Adrenal gland (tissue), 12 donors: Measurements from ENCODE around the gene PDCD10. TPM values are rescaled to one million over a fixed set of nuclear protein-coding genes. Genes with fewer than 3 reads are reported as not detected.

Experiments used
- DNase-seq, 7 donors: peaks; one replicate each; pipeline ENCODE4 v3.0.0-alpha.2; 2019 to 2020
- H3K27ac ChIP-seq, 5 donors: fragments of 200-600 bp; sonication (generic) in 4 of 5; 1 replicate in 3 of 5; 2 replicates in 2 of 5; pipeline versions ENCODE4 v1.5.1 to v1.8.0; 2016 to 2020; ENCODE audit warnings: mild to moderate bottlenecking in 1 of 5
- H3K27me3 ChIP-seq: fragments of 200-600 bp; 2 replicates; pipeline ENCODE4 v1.8.0; 2021
- H3K36me3 ChIP-seq, 2 donors: fragments of 200-600 bp; replicated peaks in 1 of 2; 1 replicate in 1 of 2; 2 replicates in 1 of 2; pipeline versions ENCODE4 v1.5.1 to v1.8.0; 2018 to 2022
- H3K4me1 ChIP-seq, 2 donors: fragments of 200-600 bp; replicated peaks in 1 of 2; 1 replicate in 1 of 2; 2 replicates in 1 of 2; pipeline versions ENCODE4 v1.5.1 to v1.8.0; 2018 to 2021
- H3K4me3 ChIP-seq, 4 donors: fragments of 200-600 bp; sonication (generic) in 3 of 4; one replicate each; pipeline ENCODE4 v1.5.1; 2016 to 2018
- H3K9me3 ChIP-seq, 3 donors: fragments of 200-600 bp; sonication (generic) in 1 of 3; replicated peaks in 1 of 3; 1 replicate in 2 of 3; 2 replicates in 1 of 3; pipeline versions ENCODE4 v1.5.1 to v1.8.0; 2016 to 2021
- POLR2A ChIP-seq, 2 donors: fragments of 450-650 bp; IDR thresholded peaks; one replicate each; pipeline ENCODE4 v1.6.1; 2017; ENCODE audit warnings: antibody characterized with exemption in 2 of 2, mild to moderate bottlenecking in 2 of 2, moderate library complexity in 1 of 2
- WGBS, 4 donors: extraction: QIAGEN DNeasy Blood & Tissue Kit in 2 of 4; methylation state at CpG; one replicate each; pipeline versions ENCODE4 v1.1.5 to v1.1.7; 2013 to 2017; 5-methylcytosine and 5-hydroxymethylcytosine counted together
- intact Hi-C, 2 donors: fragments of 100-400 bp; cut with DNase I; formaldehyde crosslinking; loops; one replicate each; pipeline versions ENCODE4 v1.14.1 to v1.15.0; 2022 to 2023
- polyA plus RNA-seq, 3 donors: library from polyadenylated mRNA; stranded (reverse); fragments of 200-250 nt in 2 of 3; fragments of 350-450 nt in 1 of 3; fragmentation: Illumina TruSeq in 1 of 3; extraction: RNeasy Lipid Tissue Mini Kit (QIAGEN cat#74804) in 1 of 3; gene quantifications; one replicate each; pipeline ENCODE4 v1.2.3, GENCODE V29; 2013 to 2014
- total RNA-seq, 9 donors: library from RNA; depleted of rRNA in 4 of 9; stranded (reverse); fragments of >200 nt in 4 of 9; fragments of 120-200 nt in 1 of 9; fragmentation: NEBNext Ultra II Directional in 1 of 9; extraction: Animal tissue kit (Norgen Biotek cat#: 25700) in 1 of 9; gene quantifications; one replicate each; pipeline versions ENCODE4 v1.1.0 to v1.2.4, GENCODE V29; 2013 to 2023
- TF ChIP-seq, protein P1 (sequence below), 6 experiments: fragments of 450-650 bp in 4 of 6; fragments of 200-600 bp in 2 of 6; sonication (generic) in 1 of 6; IDR thresholded peaks; 1 replicate in 5 of 6; 2 replicates in 1 of 6; pipeline versions ENCODE4 v1.5.1 to v1.8.0; 2016 to 2021; ENCODE audit warnings: antibody characterized with exemption in 6 of 6, mild to moderate bottlenecking in 2 of 6, moderate library complexity in 1 of 6
- donor health status: healthy with polysubstance abuse.
- donor health status: Bipolar disorder and iron deficiency.
- donor health status: DM: yes; HTN: yes; CAD: no.
- donor health status: DM: no; HTN: no; CAD: no.
- donor health status: DM: no; HTN: no; CAD: no.
- donor health status: DM: yes; HTN: yes; CAD: no.

PDCD10 gene
- total and polyA plus RNA-seq, 12 donors = 11.6 to 146 (median 41.6) TPM

DNA sequence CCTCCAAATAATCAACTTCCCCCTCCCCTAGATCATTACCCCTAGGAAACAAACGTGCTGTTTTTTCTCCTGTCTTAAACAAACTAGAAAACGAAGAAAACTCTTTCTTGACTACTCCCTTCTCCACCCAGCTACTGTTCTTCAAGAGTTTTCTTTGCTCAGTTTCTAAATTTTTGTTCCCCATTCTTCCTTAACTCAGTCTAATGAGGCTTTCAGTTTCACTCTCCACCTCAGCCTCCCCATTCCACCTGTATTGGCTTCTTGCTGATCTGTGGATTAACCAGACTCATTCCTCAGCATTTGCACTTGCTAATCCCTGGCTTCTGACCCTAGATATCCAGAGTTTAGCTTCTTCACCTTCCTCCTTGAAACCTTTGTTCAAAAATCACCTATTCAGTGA lies 27.6 kb upstream of the PDCD10 start:
- intact Hi-C loops = no loop called here
- Histone ChIP-seq H3K27me3 (no peaks in the 10 kb centered on the region), H3K4me3 (no peak overlapping the region), H3K4me1 (no peaks in the 10 kb centered on the region), H3K27ac (no peak overlapping the region), H3K36me3 (no peaks in the 10 kb centered on the region), H3K9me3 (no peaks in the 10 kb centered on the region)
- 35 to 46% (median 42%) methylated on average over 2 of the region's 2 CpGs for WGBS, 4 donors
- TF ChIP-seq POLR2A (IDR thresholded peaks at IDR 0.05) = no peak
- TF ChIP-seq, protein P1, sequence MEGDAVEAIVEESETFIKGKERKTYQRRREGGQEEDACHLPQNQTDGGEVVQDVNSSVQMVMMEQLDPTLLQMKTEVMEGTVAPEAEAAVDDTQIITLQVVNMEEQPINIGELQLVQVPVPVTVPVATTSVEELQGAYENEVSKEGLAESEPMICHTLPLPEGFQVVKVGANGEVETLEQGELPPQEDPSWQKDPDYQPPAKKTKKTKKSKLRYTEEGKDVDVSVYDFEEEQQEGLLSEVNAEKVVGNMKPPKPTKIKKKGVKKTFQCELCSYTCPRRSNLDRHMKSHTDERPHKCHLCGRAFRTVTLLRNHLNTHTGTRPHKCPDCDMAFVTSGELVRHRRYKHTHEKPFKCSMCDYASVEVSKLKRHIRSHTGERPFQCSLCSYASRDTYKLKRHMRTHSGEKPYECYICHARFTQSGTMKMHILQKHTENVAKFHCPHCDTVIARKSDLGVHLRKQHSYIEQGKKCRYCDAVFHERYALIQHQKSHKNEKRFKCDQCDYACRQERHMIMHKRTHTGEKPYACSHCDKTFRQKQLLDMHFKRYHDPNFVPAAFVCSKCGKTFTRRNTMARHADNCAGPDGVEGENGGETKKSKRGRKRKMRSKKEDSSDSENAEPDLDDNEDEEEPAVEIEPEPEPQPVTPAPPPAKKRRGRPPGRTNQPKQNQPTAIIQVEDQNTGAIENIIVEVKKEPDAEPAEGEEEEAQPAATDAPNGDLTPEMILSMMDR (IDR thresholded peaks at IDR 0.05) = no peak
- DNase-seq = no peak

DNA sequence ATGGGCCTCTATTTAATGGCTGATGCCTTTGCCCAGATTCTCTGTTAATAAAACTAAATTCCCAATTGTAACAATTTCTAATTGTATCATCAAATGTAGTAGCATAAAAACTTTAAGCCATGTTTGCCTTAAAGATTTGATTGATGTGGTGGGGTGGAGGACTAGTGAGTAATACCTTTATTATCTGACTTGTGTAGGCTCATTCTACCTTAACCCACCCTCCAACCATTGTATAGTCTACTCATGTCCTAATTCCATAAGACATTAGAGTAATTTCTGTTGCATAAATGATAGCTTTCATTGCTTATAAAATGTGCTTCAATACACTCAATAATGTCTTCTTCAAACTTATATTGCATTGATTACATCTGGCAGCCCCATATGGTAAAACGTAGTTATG lies 26.6 kb upstream of the PDCD10 start:
- no peaks in the 10 kb centered on the region for H3K36me3 ChIP-seq
- H3K4me1 ChIP-seq = no peaks in the 10 kb centered on the region
- no peak overlapping the region for H3K4me3 ChIP-seq
- H3K27ac ChIP-seq = no peak overlapping the region
- H3K9me3 ChIP-seq = no peaks in the 10 kb centered on the region
- DNase-seq = no peak
- H3K27me3 ChIP-seq = no peaks in the 10 kb centered on the region
- intact Hi-C loops = no loop called here
- 61 to 83% (median 73%) methylated on average over 1 of the region's 1 CpG for WGBS, 4 donors
- TF ChIP-seq, protein P1 (IDR thresholded peaks at IDR 0.05) = no peak
- no peak for TF ChIP-seq POLR2A (IDR thresholded peaks at IDR 0.05)

DNA sequence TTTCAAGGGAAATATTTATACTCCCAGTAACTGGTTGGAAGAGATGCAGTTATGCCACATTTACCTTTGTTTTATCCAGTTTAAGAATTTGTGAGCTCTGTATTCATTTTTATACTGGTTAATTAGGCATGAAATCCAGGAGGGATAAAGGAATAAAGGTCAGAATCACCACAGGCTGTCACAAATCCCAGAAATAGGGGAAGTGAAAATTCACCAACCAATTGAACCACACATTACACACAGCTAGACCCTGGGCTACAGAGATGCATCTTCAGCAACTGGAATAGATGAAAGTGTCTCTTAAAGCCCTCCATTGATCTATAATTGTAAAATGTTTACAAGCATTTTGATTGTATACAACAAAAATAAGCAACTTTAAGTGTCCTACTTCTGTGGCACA lies 19.4 kb upstream of the PDCD10 start:
- intact Hi-C loops = no loop called here
- no peak for DNase-seq
- TF ChIP-seq POLR2A (IDR thresholded peaks at IDR 0.05) = no peak
- TF ChIP-seq, protein P1 (IDR thresholded peaks at IDR 0.05) = no peak
- H3K9me3 ChIP-seq = no peaks in the 10 kb centered on the region
- H3K27ac ChIP-seq = no peak overlapping the region
- H3K27me3 ChIP-seq = no peaks in the 10 kb centered on the region
- no peaks in the 10 kb centered on the region for H3K36me3 ChIP-seq
- H3K4me1 ChIP-seq = no peaks in the 10 kb centered on the region
- H3K4me3 ChIP-seq = no peak overlapping the region

DNA sequence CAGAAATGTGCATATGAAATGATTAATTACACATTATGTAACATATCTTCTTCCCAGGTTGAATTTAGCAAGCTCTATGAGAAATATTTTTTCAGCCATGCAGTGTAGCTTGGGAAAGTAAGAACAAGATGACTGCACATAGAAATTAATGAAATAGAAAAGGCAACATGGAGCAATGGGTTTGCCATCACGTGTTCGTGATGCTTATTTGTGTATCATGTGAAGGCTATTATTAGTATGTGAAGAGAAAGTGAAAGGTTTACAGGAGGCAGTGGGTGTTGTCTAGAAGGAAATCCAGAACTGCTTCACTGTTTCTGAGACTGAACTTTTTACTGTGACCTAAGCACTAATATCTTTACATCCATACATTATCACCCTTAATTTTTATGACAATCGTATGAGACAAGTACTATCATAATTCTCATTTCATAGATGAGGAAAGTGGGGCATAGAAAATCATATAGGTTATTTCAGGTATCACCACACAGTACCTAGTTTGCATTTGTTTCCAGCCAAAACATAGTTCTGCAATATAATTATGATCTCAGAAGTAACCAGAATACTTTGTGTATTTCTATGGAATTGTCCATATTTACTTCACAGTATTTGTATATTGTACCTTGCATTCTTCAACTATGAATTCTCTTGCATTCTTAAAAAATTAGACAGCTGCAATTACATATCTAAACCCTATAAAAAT lies 15.7 kb upstream of the PDCD10 start:
- intact Hi-C loops = no loop called here
- WGBS, 4 donors = 55 to 64% (median 58%) methylated on average over 3 of the region's 3 CpGs
- no peak for DNase-seq

More for the DNA sequence above, 15.7 kb upstream of the PDCD10 start:
- Histone ChIP-seq H3K27me3 (no peaks in the 10 kb centered on the region), H3K9me3 (no peaks in the 10 kb centered on the region), H3K4me3 (no peak overlapping the region), H3K36me3 (no peaks in the 10 kb centered on the region), H3K4me1 (no peaks in the 10 kb centered on the region), H3K27ac (no peak overlapping the region)
- TF ChIP-seq, protein P1 (IDR thresholded peaks at IDR 0.05) = no peak
- TF ChIP-seq POLR2A (IDR thresholded peaks at IDR 0.05) = no peak
